ENCODE data around the gene TMPRSS3.

Gene TMPRSS3

DNA sequence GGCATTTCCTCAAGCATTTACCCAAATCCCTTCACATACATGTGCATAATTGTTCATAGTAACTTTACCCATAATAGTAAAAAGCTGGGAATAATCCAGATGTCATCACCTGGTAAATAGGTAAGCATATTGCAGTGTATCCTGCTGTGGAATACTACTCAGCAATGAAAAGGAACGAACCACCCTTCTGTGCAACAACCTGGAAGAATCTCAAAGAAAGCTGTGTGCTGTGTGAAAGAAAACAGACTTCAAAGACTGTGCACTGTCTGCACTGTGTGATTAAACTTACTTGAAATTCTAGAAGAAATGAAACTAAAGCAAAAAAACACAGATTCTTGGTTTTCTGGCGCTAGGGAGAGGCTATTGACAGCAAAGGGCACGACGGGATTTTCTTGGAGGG is 58.6 kb downstream of the TMPRSS3 start:
- TF ChIP-seq GATA1 (IDR thresholded peaks at IDR 0.05; ENCODE audit: low read depth, low read length) (no peak), POLR2A (IDR thresholded peaks at IDR 0.05; ENCODE audit: low read length) (no peak)

DNA sequence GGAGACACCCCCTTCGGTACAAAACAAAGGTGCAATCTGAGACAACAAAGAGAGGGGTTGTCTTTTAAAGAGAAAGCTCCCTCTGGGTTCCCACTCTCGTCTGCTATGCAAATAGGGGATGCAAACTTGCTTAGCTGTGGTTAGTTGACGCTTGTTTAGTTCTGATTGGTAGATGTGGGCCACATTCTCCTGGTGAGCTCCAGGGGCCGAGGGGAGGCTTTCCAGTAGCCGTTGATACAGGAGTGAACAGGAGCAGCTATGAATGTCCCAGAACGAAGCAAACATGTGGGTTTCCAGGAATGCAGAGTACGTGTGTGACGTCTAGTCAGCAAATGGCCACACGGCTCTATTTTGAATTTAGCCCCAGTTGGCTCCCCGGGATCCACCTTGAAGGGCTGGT is 59.8 kb downstream of the TMPRSS3 start:
- no peak for TF ChIP-seq GATA1 (IDR thresholded peaks at IDR 0.05; ENCODE audit: low read depth, low read length)
- no peak for TF ChIP-seq POLR2A (IDR thresholded peaks at IDR 0.05; ENCODE audit: low read length)
- no peak for DNase-seq

More for the DNA sequence above, 58.6 kb downstream of the TMPRSS3 start:
- DNase-seq: no peak

DNA sequence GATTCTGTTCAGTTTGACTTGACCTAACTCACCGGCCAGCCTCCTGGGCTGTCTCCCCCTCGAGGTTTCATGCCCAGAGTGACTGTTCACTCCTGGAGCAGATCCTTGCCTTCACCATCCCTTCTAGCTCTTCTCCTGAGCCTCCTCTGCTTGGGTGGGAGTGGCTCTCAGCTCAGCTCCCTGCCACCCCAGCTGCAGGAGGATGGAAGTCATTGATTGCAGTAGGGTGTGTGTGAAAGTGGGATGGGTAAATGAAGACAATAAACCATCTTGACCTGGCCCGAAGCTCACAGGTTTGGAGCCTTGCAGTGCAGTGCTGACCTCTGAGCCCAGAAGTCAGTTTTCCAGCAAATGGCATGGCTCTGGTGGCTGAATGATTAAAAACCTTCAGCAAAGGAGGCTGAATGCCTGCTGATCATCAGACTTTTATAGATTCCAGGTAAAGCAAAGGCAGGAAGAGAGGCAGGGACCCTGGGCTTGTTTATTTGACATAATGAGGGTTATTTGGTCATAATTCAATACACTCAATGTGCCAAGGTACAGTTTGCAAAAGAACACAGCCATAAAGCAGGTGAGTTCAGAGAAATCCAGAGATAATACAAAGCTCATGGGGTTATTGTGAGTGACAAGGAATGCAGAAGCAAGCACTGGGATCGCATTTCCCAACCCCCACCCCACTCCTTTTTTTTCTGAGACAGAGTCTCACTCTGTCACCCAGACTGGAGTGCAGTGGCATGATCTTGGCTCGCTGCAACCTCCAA is 63.1 kb downstream of the TMPRSS3 start:
- no peak for TF ChIP-seq GATA1 (IDR thresholded peaks at IDR 0.05; ENCODE audit: low read depth, low read length)

DNA sequence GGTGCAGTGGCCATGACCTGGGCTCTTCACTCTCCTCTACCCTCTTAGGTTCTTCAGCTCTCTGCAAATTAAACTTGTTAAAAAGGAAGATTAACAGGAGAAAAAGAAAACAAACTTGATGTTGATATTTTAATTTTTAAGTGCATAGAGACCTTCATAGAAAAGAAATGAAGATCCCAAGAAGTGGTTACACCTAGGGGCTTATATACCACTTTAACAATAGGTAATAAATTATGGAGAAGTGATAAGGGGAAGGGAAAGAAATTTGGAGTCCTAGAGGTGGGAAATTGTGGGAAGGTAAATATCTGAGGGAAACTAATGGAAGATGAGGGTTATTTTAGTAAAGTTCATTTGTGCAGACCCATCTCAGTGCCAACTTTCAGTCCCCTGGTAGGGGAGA is 64.2 kb downstream of the TMPRSS3 start:
- TF ChIP-seq GATA1 (IDR thresholded peaks at IDR 0.05; ENCODE audit: low read depth, low read length) (no peak), POLR2A (IDR thresholded peaks at IDR 0.05; ENCODE audit: low read length) (no peak)
- DNase-seq: no peak

More for the DNA sequence above, 63.1 kb downstream of the TMPRSS3 start:
- DNase-seq: no peak

DNA sequence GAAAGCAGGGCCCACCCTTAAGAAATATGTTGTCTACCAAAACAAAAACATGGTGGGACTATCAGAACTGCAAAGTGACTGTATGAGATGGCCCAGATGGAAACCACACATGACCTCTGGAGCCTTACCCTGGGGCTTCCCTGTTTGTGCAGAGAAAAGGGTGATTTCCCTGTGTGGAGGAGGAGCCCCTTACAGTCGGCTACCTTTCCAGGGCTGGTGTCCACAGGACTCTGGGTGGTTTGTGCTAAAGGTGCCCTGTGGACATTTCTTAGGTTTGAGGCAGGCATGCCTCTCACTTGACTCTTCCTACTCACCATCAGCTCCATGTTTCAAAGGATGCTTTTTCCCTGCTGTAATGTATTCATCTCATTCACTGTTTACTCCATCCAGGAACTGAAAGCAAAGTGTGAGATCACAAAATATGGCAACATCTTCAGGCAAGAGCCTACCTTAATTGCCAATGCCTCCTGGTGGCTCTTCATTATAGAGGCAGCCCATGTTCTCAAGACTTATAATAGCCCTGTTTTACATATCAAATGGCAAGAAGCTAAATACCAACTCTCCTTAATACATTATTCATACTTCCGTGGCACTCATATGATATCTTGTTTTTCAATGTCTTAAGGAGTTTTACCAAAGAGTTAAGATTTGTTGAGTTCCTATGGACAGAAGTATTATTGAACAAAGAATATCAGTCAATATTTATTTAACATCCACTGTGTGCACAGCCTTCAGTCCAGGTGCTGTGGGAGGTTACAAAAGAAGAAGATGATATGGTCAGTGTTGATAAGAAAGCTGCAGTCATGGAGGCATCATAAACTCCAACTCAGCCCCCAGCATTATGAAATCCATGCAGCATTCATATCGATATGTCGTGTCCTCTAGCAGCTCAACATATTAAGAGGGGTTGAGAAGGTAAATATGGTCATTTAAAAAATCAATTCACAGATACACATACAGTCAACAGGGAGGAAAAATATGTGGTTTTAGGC is 65.2 kb downstream of the TMPRSS3 start:
- no peak for DNase-seq
- TF ChIP-seq POLR2A (IDR thresholded peaks at IDR 0.05; ENCODE audit: low read length) (no peak), GATA1 (IDR thresholded peaks at IDR 0.05; ENCODE audit: low read depth, low read length) (no peak)

DNA sequence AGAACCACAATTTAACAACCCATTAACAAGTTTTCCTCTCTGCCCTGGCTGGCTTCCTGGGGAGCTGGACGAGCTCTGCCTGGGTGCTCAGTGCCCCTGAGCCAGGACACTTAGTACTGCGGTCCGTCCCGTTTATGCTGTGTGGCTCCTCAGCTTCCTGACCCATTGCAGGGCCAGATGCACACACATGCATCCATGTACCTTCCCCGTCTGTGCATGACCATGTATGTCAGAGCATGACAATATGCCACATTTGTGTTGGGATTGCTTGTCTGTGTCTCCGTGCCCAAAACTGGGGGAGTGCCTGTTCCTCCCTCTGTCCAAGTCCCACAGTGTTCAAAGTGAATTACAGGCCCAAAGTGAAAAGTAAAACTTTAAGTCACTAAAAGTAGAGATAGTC is 71.0 kb downstream of the TMPRSS3 start:
- no peak for TF ChIP-seq POLR2A (IDR thresholded peaks at IDR 0.05; ENCODE audit: low read length)
- no peak for TF ChIP-seq GATA1 (IDR thresholded peaks at IDR 0.05; ENCODE audit: low read depth, low read length)
- DNase-seq: no peak

Measured in erythroblast (primary cell).